HEK293 (cell line): Measurements from ENCODE around the gene SLC9A9.

Experiments
- CTCF ChIA-PET: fragments of 350-600 bp; formaldehyde crosslinking; extraction: SDS; loops from one replicate; lab custom pipeline; 2021; ENCODE audit warnings: antibody characterized with exemption; lab: Yijun Ruan, JAX
- POLR2A ChIA-PET: fragments of 300-600 bp; formaldehyde crosslinking; extraction: SDS; loops from one replicate; lab custom pipeline; 2020; ENCODE audit warnings: antibody characterized with exemption, inconsistent platforms; lab: Yijun Ruan, JAX
- H3K27ac ChIP-seq: fragments of 200-500 bp; sonication (Bioruptor generic); 2 replicates; pipeline ENCODE4 v1.5.1; 2014; ENCODE audit warnings: low read depth, low read length, control low read depth, inconsistent platforms; ENCODE audit errors: extremely low read depth
- H3K36me3 ChIP-seq, 2 experiments: fragments of 200-500 bp in 1 of 2; sonication (Bioruptor generic) in 1 of 2; 1 replicate in 1 of 2; 2 replicates in 1 of 2; pipeline ENCODE4 v1.5.1; 2014 to 2017; ENCODE audit warnings: inconsistent platforms in 2 of 2, low read length in 2 of 2; ENCODE audit not compliant: control insufficient read depth in 2 of 2, insufficient read depth in 1 of 2
- H3K4me1 ChIP-seq: fragments of 200-500 bp; sonication (Bioruptor generic); 2 replicates; pipeline ENCODE4 v1.5.1; 2014; ENCODE audit warnings: mild to moderate bottlenecking, low read length, inconsistent platforms; ENCODE audit not compliant: control insufficient read depth, insufficient read depth
- H3K4me3 ChIP-seq: 2 replicates; pipeline ENCODE4 v1.5.1; 2011; ENCODE audit warnings: low read depth, mild to moderate bottlenecking, control low read depth, low read length, moderate library complexity
- H3K9me3 ChIP-seq: fragments of 200-500 bp; sonication (Bioruptor generic); 2 replicates; pipeline ENCODE4 v1.5.1; 2014; ENCODE audit warnings: low read depth, low read length, inconsistent platforms; ENCODE audit not compliant: control insufficient read depth, insufficient read depth
- KLF8 ChIP-seq: fragments of 450-650 bp; formaldehyde crosslinking; IDR thresholded peaks from 2 replicates; pipeline ENCODE4 v1.5.1; 2016; ENCODE audit warnings: missing biosample characterization, missing genetic modification characterization
- OSR2 ChIP-seq: fragments of 450-650 bp; formaldehyde crosslinking; IDR thresholded peaks from 2 replicates; pipeline ENCODE4 v1.5.1; 2016; ENCODE audit warnings: missing biosample characterization, missing genetic modification characterization
- ZFP37 ChIP-seq: fragments of 450-650 bp; formaldehyde crosslinking; IDR thresholded peaks from 2 replicates; pipeline ENCODE4 v1.5.1; 2016; ENCODE audit warnings: missing biosample characterization, missing genetic modification characterization
- ZNF132 ChIP-seq: fragments of 450-650 bp; formaldehyde crosslinking; IDR thresholded peaks from 2 replicates; pipeline ENCODE4 v1.5.1; 2017; ENCODE audit warnings: missing biosample characterization, missing genetic modification characterization, borderline replicate concordance
- ZNF157 ChIP-seq: fragments of 450-650 bp; formaldehyde crosslinking; IDR thresholded peaks from 2 replicates; pipeline ENCODE4 v1.5.1; 2016; ENCODE audit warnings: missing biosample characterization, missing genetic modification characterization
- ZNF19 ChIP-seq: fragments of 450-650 bp; formaldehyde crosslinking; IDR thresholded peaks from 2 replicates; pipeline ENCODE4; 2016; ENCODE audit warnings: missing biosample characterization, missing genetic modification characterization, low read depth
- ZNF214 ChIP-seq: fragments of 450-650 bp; formaldehyde crosslinking; IDR thresholded peaks from 2 replicates; pipeline ENCODE4 v1.5.1; 2017; ENCODE audit warnings: missing biosample characterization, mild to moderate bottlenecking, missing genetic modification characterization, borderline replicate concordance
- ZNF24 ChIP-seq: fragments of 450-650 bp; formaldehyde crosslinking; IDR thresholded peaks from 2 replicates; pipeline ENCODE4 v1.5.1; 2016; ENCODE audit warnings: missing biosample characterization, missing genetic modification characterization
- ZNF394 ChIP-seq: fragments of 450-650 bp; formaldehyde crosslinking; IDR thresholded peaks from 2 replicates; pipeline ENCODE4 v1.5.1; 2016; ENCODE audit warnings: missing biosample characterization, missing genetic modification characterization, mild to moderate bottlenecking, moderate library complexity, borderline replicate concordance
- ZNF654 ChIP-seq: fragments of 450-650 bp; formaldehyde crosslinking; IDR thresholded peaks from 2 replicates; pipeline ENCODE4 v1.5.1; 2016; ENCODE audit warnings: low read depth, missing biosample characterization, missing genetic modification characterization
- ZNF677 ChIP-seq: fragments of 450-650 bp; IDR thresholded peaks from 2 replicates; pipeline ENCODE4 v1.5.0; 2018; ENCODE audit warnings: missing biosample characterization, mild to moderate bottlenecking, missing genetic modification characterization, moderate library complexity
- ZNF707 ChIP-seq: fragments of 450-650 bp; formaldehyde crosslinking; IDR thresholded peaks from 2 replicates; pipeline ENCODE4 v1.5.1; 2016; ENCODE audit warnings: missing biosample characterization, missing genetic modification characterization
- ZNF777 ChIP-seq: fragments of 450-650 bp; formaldehyde crosslinking; IDR thresholded peaks from 2 replicates; pipeline ENCODE4 v1.5.1; 2017; ENCODE audit warnings: missing biosample characterization, missing genetic modification characterization, borderline replicate concordance
- ZNF830 ChIP-seq: fragments of 450-650 bp; IDR thresholded peaks from 2 replicates; pipeline ENCODE4 v1.5.0; 2018; ENCODE audit warnings: missing biosample characterization, missing genetic modification characterization, low read depth, mild to moderate bottlenecking, moderate library complexity
- TF ChIP-seq, protein P1 (sequence below): fragments of 450-650 bp; formaldehyde crosslinking; IDR thresholded peaks from 2 replicates; pipeline ENCODE4 v1.5.1; 2016; ENCODE audit warnings: missing biosample characterization, missing genetic modification characterization
- TF ChIP-seq, protein P2 (sequence below): fragments of 450-650 bp; formaldehyde crosslinking; IDR thresholded peaks from 2 replicates; pipeline ENCODE4 v1.5.1; 2017; ENCODE audit warnings: missing biosample characterization, missing genetic modification characterization
- TF ChIP-seq, protein P3 (sequence below): fragments of 450-650 bp; formaldehyde crosslinking; IDR thresholded peaks from 2 replicates; pipeline ENCODE4 v1.5.1; 2016; ENCODE audit warnings: missing biosample characterization, missing genetic modification characterization

The SLC9A9 gene

DNA sequence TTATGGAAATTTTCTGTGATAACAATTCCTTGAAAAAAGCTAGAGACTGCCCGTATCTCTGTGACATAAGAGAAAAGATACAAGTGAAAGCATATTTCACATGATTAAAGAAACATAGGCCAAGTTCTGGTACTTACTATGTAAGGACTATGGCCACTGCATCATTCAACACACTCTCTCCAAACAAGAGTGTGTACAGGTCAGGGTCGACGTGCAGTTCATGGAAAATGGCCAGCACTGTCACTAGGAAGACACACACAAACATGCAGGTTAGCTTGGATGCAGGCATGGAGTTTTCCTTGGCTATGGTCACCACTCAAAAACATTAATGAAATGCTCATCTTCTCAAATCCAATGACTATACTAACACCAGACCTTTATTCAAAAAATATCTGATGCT is 196.2 kb downstream of the SLC9A9 start:
- ChIA-PET POLR2A (no interaction called here), CTCF (no interaction called here)
- TF ChIP-seq ZNF157 (tag by site-specific recombination) = no peak
- TF ChIP-seq ZNF394 (tag by site-specific recombination) = no peak
- TF ChIP-seq KLF8 (tag by site-specific recombination) = no peak
- no peak for TF ChIP-seq ZNF777 (tag by site-specific recombination)
- no peak for TF ChIP-seq ZNF654 (tag by site-specific recombination)
- TF ChIP-seq ZNF24 (tag by site-specific recombination) = no peak

DNA sequence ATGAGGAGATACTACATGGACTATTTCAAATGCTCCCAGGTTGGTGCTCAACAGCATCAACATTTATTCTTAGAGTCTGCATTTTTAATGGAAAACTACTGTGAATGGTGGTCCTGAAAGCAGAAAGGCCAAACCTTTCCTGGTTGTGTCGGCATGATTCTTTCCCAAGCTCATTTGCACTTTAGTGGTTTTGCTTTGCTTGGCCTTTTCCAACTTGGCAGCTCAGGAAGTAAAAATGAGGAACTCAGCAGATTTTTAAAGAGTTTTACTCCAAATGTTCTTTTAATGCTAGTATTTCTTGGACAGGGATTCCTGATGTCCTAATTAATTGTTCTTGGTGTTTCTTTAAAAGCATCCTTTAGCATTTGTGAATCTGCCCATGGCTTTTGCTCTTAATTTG is 197.4 kb downstream of the SLC9A9 start:
- Histone ChIP-seq H3K9me3 (no peaks in the 10 kb centered on the region), H3K27ac (no peak overlapping the region), H3K4me3 (no peak overlapping the region), H3K36me3 (no peaks in the 10 kb centered on the region), H3K4me1 (no peaks in the 10 kb centered on the region)
- CTCF ChIA-PET = interaction anchor here (0.5 kb wide), 1 partner anchor 477 kb away, joined by 3 read pairs; no protein-coding TSS in a partner anchor
- POLR2A ChIA-PET = no interaction called here
- TF ChIP-seq, protein P1, sequence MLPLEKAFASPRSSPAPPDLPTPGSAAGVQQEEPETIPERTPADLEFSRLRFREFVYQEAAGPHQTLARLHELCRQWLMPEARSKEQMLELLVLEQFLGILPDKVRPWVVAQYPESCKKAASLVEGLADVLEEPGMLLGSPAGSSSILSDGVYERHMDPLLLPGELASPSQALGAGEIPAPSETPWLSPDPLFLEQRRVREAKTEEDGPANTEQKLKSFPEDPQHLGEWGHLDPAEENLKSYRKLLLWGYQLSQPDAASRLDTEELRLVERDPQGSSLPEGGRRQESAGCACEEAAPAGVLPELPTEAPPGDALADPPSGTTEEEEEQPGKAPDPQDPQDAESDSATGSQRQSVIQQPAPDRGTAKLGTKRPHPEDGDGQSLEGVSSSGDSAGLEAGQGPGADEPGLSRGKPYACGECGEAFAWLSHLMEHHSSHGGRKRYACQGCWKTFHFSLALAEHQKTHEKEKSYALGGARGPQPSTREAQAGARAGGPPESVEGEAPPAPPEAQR (tag by site-specific recombination) = no peak
- TF ChIP-seq OSR2 (tag by site-specific recombination) = no peak
- TF ChIP-seq, protein P2, sequence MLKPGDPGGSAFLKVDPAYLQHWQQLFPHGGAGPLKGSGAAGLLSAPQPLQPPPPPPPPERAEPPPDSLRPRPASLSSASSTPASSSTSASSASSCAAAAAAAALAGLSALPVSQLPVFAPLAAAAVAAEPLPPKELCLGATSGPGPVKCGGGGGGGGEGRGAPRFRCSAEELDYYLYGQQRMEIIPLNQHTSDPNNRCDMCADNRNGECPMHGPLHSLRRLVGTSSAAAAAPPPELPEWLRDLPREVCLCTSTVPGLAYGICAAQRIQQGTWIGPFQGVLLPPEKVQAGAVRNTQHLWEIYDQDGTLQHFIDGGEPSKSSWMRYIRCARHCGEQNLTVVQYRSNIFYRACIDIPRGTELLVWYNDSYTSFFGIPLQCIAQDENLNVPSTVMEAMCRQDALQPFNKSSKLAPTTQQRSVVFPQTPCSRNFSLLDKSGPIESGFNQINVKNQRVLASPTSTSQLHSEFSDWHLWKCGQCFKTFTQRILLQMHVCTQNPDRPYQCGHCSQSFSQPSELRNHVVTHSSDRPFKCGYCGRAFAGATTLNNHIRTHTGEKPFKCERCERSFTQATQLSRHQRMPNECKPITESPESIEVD (tag by site-specific recombination) = no peak

More for the DNA sequence above, 196.2 kb downstream of the SLC9A9 start:
- Histone ChIP-seq H3K9me3 (no peaks in the 10 kb centered on the region), H3K4me3 (no peak overlapping the region), H3K36me3 (no peaks in the 10 kb centered on the region), H3K4me1 (no peaks in the 10 kb centered on the region), H3K27ac (no peak overlapping the region)

DNA sequence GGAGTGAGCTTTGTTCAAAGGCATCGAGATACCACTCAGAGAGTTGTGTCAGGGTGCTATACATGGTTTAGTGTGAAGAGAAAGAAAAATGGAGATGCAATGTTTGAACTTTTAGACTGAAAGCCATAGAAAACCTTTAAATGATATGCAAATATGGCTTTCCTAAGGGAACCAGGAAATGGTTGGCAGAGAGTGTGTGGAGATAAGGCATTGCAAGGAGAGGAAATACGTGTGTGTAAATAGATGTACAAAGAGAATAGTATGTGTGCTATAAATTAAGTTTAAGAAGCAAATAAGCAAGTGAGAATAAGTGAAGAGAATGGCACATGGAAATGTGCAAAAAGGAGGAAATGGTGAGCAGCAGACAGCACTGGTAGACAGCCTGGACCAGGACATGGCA is 198.1 kb downstream of the SLC9A9 start:
- no peaks in the 10 kb centered on the region for H3K4me1 ChIP-seq
- H3K27ac ChIP-seq = no peak overlapping the region
- ChIA-PET CTCF (interaction anchor here (0.5 to 0.7 kb wide), 2 partner anchors 24 to 477 kb away, joined by 3 read pairs; no protein-coding TSS in a partner anchor), POLR2A (no interaction called here)
- TF ChIP-seq ZNF132 (tag by site-specific recombination) (no peak), ZNF19 (tag by site-specific recombination) (no peak), ZNF677 (tag by site-specific recombination) (no peak), KLF8 (tag by site-specific recombination) (no peak), ZNF707 (tag by site-specific recombination) (no peak), ZNF830 (tag by site-specific recombination) (no peak), ZFP37 (tag by site-specific recombination) (no peak), ZNF214 (tag by site-specific recombination) (no peak)
- TF ChIP-seq, protein P3, sequence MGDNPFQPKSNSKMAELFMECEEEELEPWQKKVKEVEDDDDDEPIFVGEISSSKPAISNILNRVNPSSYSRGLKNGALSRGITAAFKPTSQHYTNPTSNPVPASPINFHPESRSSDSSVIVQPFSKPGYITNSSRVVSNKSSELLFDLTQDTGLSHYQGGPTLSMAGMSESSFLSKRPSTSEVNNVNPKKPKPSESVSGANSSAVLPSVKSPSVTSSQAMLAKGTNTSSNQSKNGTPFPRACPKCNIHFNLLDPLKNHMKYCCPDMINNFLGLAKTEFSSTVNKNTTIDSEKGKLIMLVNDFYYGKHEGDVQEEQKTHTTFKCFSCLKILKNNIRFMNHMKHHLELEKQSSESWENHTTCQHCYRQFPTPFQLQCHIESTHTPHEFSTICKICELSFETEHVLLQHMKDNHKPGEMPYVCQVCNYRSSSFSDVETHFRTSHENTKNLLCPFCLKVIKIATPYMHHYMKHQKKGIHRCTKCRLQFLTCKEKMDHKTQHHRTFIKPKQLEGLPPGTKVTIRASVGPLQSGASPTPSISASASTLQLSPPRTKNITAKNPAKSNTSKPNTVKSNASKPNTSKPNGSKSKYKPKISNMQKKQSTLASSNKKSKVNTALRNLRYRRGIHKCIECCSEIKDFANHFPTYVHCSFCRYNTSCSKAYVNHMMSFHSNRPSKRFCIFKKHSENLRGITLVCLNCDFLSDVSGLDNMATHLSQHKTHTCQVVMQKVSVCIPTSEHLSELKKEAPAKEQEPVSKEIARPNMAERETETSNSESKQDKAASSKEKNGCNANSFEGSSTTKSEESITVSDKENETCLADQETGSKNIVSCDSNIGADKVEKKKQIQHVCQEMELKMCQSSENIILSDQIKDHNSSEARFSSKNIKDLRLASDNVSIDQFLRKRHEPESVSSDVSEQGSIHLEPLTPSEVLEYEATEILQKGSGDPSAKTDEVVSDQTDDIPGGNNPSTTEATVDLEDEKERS = no peak
- TF ChIP-seq, protein P1 (tag by site-specific recombination) = no peak
- H3K36me3 ChIP-seq = no peaks in the 10 kb centered on the region
- H3K4me3 ChIP-seq = no peak overlapping the region
- no peaks in the 10 kb centered on the region for H3K9me3 ChIP-seq
